Measurements from ENCODE around the gene SHLD1.

DNA sequence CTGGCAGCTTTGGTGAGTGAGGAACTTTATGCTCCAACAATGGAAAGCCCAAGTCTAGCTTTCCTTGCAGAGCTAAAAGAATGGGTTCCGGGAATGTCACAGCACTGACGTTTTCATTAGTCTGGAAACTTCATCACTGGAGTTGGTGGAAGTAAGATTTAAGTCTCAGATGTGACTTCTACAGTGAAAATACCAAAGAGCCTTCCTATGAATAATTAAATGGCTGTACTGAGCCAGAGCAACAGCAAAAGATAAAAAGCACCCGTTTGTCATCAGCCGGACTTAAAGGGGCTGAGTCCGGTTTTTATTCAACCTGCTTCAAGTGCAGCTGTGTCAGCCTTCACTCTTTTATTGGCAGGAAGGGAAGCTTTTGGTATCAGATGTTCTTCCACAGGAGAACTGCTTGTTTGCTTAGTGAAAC, 46.5 kb upstream of the SHLD1 start:
- TF ChIP-seq, protein P1, sequence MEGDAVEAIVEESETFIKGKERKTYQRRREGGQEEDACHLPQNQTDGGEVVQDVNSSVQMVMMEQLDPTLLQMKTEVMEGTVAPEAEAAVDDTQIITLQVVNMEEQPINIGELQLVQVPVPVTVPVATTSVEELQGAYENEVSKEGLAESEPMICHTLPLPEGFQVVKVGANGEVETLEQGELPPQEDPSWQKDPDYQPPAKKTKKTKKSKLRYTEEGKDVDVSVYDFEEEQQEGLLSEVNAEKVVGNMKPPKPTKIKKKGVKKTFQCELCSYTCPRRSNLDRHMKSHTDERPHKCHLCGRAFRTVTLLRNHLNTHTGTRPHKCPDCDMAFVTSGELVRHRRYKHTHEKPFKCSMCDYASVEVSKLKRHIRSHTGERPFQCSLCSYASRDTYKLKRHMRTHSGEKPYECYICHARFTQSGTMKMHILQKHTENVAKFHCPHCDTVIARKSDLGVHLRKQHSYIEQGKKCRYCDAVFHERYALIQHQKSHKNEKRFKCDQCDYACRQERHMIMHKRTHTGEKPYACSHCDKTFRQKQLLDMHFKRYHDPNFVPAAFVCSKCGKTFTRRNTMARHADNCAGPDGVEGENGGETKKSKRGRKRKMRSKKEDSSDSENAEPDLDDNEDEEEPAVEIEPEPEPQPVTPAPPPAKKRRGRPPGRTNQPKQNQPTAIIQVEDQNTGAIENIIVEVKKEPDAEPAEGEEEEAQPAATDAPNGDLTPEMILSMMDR (IDR thresholded peaks at IDR 0.05), result no peak
- no peak for TF ChIP-seq POLR2A (IDR thresholded peaks at IDR 0.05)
